Endothelial cell of umbilical vein (primary cell): ENCODE measurements around the gene LRP6. TPM values are rescaled to one million over a fixed set of nuclear protein-coding genes. Genes with fewer than 3 reads are reported as not detected.

ENCODE experiments used
- BruUV-seq: library from RNA; stranded (reverse); fragments of 400-500 nt; replicated peaks from 2 replicates; lab custom pipeline; 2021; lab: Mats Ljungman, UMichigan
- CTCF ChIA-PET: fragments of 300-600, 350-600 bp; sonication (Branson Sonifier 250); formaldehyde crosslinking; loops from one replicate; lab custom pipeline; 2021; ENCODE audit warnings: antibody characterized with exemption, inconsistent platforms; lab: Charles Lee
- POLR2A ChIA-PET: fragments of 300-600, 350-600 bp; sonication (Branson Sonifier 250); formaldehyde crosslinking; loops from one replicate; lab custom pipeline; 2021; ENCODE audit warnings: antibody characterized with exemption, inconsistent platforms; lab: Charles Lee
- DNase-seq: peaks from one replicate; pipeline ENCODE4 v3.0.0-alpha.2; 2011; ENCODE audit warnings: low read depth, low spot score
- FAIRE-seq: peaks from 2 replicates; lab custom pipeline; 2011; peaks lifted over from hg19 to GRCh38; lab: Jason Lieb, UNC
- H2AFZ ChIP-seq: 2 replicates; pipeline ENCODE4 v1.6.0; 2012; ENCODE audit warnings: low read depth, low read length, control low read depth, inconsistent platforms
- H3K27ac ChIP-seq: 2 replicates; pipeline ENCODE4 v1.5.1; 2011; ENCODE audit warnings: low read depth, mild to moderate bottlenecking, control low read depth, low read length, moderate library complexity; ENCODE audit not compliant: insufficient read depth
- H3K27me3 ChIP-seq, 2 experiments: 2 replicates each; pipeline versions ENCODE4 v1.6.0 to v1.6.1; 2011; ENCODE audit warnings: low read length in 2 of 2, mixed read lengths in 1 of 2; ENCODE audit not compliant: control insufficient read depth in 2 of 2, insufficient read depth in 2 of 2
- H3K36me3 ChIP-seq, 2 experiments: 2 replicates in 1 of 2; 3 replicates in 1 of 2; pipeline ENCODE4 v1.5.1; 2011; ENCODE audit warnings: low read length in 2 of 2, mild to moderate bottlenecking in 1 of 2, moderate library complexity in 1 of 2; ENCODE audit not compliant: control insufficient read depth in 2 of 2, insufficient read depth in 2 of 2; ENCODE audit errors: extremely low read depth in 1 of 2
- H3K4me1 ChIP-seq: 3 replicates; pipeline ENCODE4 v1.5.1; 2011; ENCODE audit warnings: mild to moderate bottlenecking, low read length; ENCODE audit not compliant: control insufficient read depth, insufficient read depth; ENCODE audit errors: extremely low read depth
- H3K4me2 ChIP-seq: 2 replicates; pipeline ENCODE4 v1.6.1; 2011; ENCODE audit warnings: low read length, control low read depth, mixed read lengths; ENCODE audit not compliant: insufficient read depth
- H3K4me3 ChIP-seq, 3 experiments: fragments of 200-600 bp in 1 of 3; sonication (generic), shearing (Covaris generic) in 1 of 3; replicated peaks in 1 of 3; 2 replicates each; pipeline ENCODE4 v1.5.1; 2011 to 2016; ENCODE audit warnings: control low read depth in 3 of 3, low read length in 3 of 3, mild to moderate bottlenecking in 2 of 3, inconsistent platforms in 1 of 3, low read depth in 1 of 3, moderate library complexity in 1 of 3; ENCODE audit not compliant: insufficient read depth in 1 of 3
- H3K79me2 ChIP-seq: 2 replicates; pipeline ENCODE4 v1.6.0; 2012; ENCODE audit warnings: low read length, inconsistent platforms; ENCODE audit not compliant: control insufficient read depth, insufficient read depth
- H3K9ac ChIP-seq: replicated peaks from 2 replicates; pipeline ENCODE3; 2011; ENCODE audit warnings: low read length, control low read depth; ENCODE audit not compliant: insufficient read depth; ENCODE audit errors: extremely low read depth
- H3K9me1 ChIP-seq: replicated peaks from 3 replicates; pipeline ENCODE4 v1.6.0; 2011; ENCODE audit warnings: mild to moderate bottlenecking, low read length; ENCODE audit not compliant: control insufficient read depth, insufficient read depth; ENCODE audit errors: extremely low read depth
- H3K9me3 ChIP-seq: replicated peaks from 2 replicates; pipeline ENCODE4 v1.5.1; 2012; ENCODE audit warnings: low read length, inconsistent platforms; ENCODE audit not compliant: control insufficient read depth, insufficient read depth
- H4K20me1 ChIP-seq: replicated peaks from 2 replicates; pipeline ENCODE3; 2011; ENCODE audit warnings: mild to moderate bottlenecking, low read length; ENCODE audit not compliant: control insufficient read depth, insufficient read depth; ENCODE audit errors: extremely low read depth
- CTCF ChIP-seq, 2 donors: IDR thresholded peaks; 1 replicate in 1 of 2; 2 replicates in 1 of 2; pipeline ENCODE4 v1.5.1; 2011; ENCODE audit warnings: low read length in 2 of 2, mild to moderate bottlenecking in 2 of 2, moderate library complexity in 2 of 2, control low read depth in 1 of 2, inconsistent platforms in 1 of 2, low read depth in 1 of 2; ENCODE audit not compliant: insufficient read depth in 1 of 2; ENCODE audit errors: extremely low read depth in 1 of 2
- EZH2 ChIP-seq: IDR thresholded peaks from 2 replicates; pipeline ENCODE4 v1.6.1; 2012; ENCODE audit warnings: borderline replicate concordance, low read depth, mild to moderate bottlenecking, moderate library complexity, low read length, inconsistent platforms; ENCODE audit not compliant: severe bottlenecking
- FOS ChIP-seq: IDR thresholded peaks from 2 replicates; pipeline ENCODE4 v1.6.1; 2011; ENCODE audit warnings: mild to moderate bottlenecking, low read length, moderate library complexity, borderline replicate concordance; ENCODE audit not compliant: insufficient read depth
- GATA2 ChIP-seq: IDR thresholded peaks from 2 replicates; pipeline ENCODE4 v1.7.0; 2011; ENCODE audit warnings: low read depth, mild to moderate bottlenecking, moderate library complexity, mixed read lengths, low read length; ENCODE audit not compliant: insufficient read length, insufficient read depth
- JUN ChIP-seq: IDR thresholded peaks from 2 replicates; pipeline ENCODE4 v1.6.1; 2011; ENCODE audit warnings: borderline replicate concordance, low read depth; ENCODE audit not compliant: insufficient read length, insufficient read depth
- MAX ChIP-seq: IDR thresholded peaks from 2 replicates; pipeline ENCODE4 v1.6.1; 2011; ENCODE audit not compliant: insufficient read depth, insufficient read length
- MYC ChIP-seq: IDR thresholded peaks from one replicate; pipeline ENCODE4 v1.6.1; 2011; ENCODE audit warnings: mild to moderate bottlenecking, low read depth, low read length
- POLR2A ChIP-seq: IDR thresholded peaks from 2 replicates; pipeline ENCODE4 v1.6.1; 2012; ENCODE audit warnings: low read depth, mild to moderate bottlenecking, control low read depth, low read length
- POLR2AphosphoS5 ChIP-seq: IDR thresholded peaks from 2 replicates; pipeline ENCODE4 v1.6.1; 2012; ENCODE audit warnings: low read depth, mild to moderate bottlenecking, control low read depth, low read length, moderate library complexity; ENCODE audit not compliant: insufficient read depth
- dilution Hi-C: fragments of 300-500 bp; cut with MboI; formaldehyde crosslinking; loops from one replicate; pipeline ENCODE4 v1.15.0; 2019; ENCODE audit warnings: low sequenced_read_pairs; ENCODE audit not compliant: extremely low pct_ligation_motif_present
- intact Hi-C: fragments of 100-400 bp; cut with micrococcal nuclease; formaldehyde crosslinking; loops from one replicate; pipeline ENCODE4 v1.10.0; 2022
- polyA plus RNA-seq, 4 experiments: library from polyadenylated mRNA; depleted of rRNA in 3 of 4; stranded (reverse) in 3 of 4; unstranded in 1 of 4; fragments of >200 nt; gene quantifications; 2 replicates each; pipeline versions ENCODE4 v1.2.1 to v1.2.3, GENCODE V29; 2011 to 2012; ENCODE audit warnings: missing spikeins in 1 of 4
- total RNA-seq: library from RNA; stranded (reverse); gene quantifications from 2 replicates; pipeline ENCODE4 v1.2.3, GENCODE V29; 2021

The LRP6 gene
- total and polyA plus RNA-seq, 2 donors (not counting 3 experiments of a cell fraction or from before 2014, with no cell fraction given): 28.5 to 41.7 TPM

- POLR2A ChIA-PET: no interaction called here
- no TSS peak for BruUV-seq
- intact Hi-C loops (no loop called here), dilution Hi-C loops (no loop called here)
- Histone ChIP-seq H3K4me1 (peaks cover 15% of the 10 kb centered on the region), H4K20me1 (peaks cover 7% of the 10 kb centered on the region), H3K4me3 (no peak overlapping the region), H2AFZ (no peak overlapping the region), H3K4me2 (no peak overlapping the region), H3K9me1 (no peaks in the 10 kb centered on the region), H3K36me3 (no peaks in the 10 kb centered on the region), H3K27ac (no peak overlapping the region), H3K27me3 (no peaks in the 10 kb centered on the region), H3K9ac (no peak overlapping the region), H3K79me2 (peaks cover 9% of the 10 kb centered on the region), H3K9me3 (no peaks in the 10 kb centered on the region)
- FAIRE-seq (no peak), DNase-seq (no peak)
- CTCF ChIA-PET: no interaction called here
- TF ChIP-seq EZH2 (no peak), GATA2 (no peak), POLR2A (no peak), MAX (no peak), FOS (no peak), MYC (no peak), CTCF (IDR thresholded peaks at IDR 0.05; ENCODE audit: extremely low read depth in 1 of 2, insufficient read depth in 1 of 2, low read depth in 1 of 2, low read length in 2 of 2) (no peak), JUN (no peak), POLR2AphosphoS5 (no peak)
Observed at GRCh38 chr12:12210983-12211382, 55.9 kb downstream of the LRP6 start.
